ENCODE results near the gene ADGRG2. TPM values are rescaled to one million over a fixed set of nuclear protein-coding genes. Genes with fewer than 3 reads are reported as not detected.
A peak's percentile ranks its signal among the peaks of the same experiment; 100 is the strongest.

ADGRG2 gene
- total RNA-seq, 1 experiment from 2014 or later, result 1.4 TPM

DNA sequence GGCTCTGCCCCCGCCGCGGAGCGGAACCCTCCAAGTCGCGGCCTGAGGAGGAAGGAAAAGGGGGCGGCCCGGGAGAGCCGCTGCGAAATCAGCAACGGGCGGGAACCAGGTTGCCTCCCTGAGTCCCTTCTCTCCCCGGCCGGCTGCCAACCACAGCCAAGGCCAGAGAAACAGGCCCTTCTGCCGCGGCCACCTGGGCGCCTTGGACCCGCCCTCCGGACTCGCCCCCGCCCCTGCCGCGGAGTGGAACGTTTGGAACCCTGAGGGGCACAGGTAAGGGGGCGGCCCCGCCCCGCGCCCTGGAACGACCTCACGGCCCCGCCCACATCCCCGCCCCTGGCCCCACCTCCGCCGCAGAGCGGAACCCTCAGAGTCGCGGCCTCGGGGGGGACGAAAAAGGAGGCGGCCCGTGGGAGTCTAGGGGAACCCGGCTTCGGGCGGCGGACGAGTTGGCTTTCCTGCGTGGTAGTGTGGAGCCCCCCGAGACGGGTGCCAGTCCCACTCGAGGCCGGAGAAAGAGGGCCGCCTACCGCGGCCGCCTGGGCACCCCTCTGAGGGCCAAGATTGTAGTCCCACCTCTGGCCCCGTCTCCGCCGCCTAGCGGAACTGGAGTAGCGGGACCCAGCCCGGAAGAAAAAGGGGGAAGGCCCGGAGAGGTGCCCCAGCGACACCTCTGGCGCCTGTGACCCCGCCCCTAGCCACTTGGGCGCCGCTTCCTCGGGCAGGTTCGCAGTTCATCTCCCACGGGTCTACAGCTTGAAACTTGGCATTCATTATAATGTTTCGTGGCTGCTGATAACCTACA is 137.7 kb downstream of the ADGRG2 start:
- CTCF ChIA-PET, result no interaction called here
- Histone ChIP-seq H3K9me2 (replicated peaks; ENCODE audit: low read length) (no peaks in the 10 kb centered on the region), H3K4me3 (ENCODE audit: low read length) (peak overlapping the region; percentile 99), H4K20me1 (ENCODE audit: low read length) (no peaks in the 10 kb centered on the region), H3F3A (ENCODE audit: low read length, unreplicated experiment) (no peaks in the 10 kb centered on the region), H3K36me3 (ENCODE audit: low read depth, low read length) (0 out of 2 replicates have a peak, but pooled peaks cover 2% of the 10 kb centered on the region), H3K27ac (ENCODE audit: low read length) (peak overlapping the region; percentile 71), H2AFZ (ENCODE audit: low read length) (peak overlapping the region; percentile 84), H3K79me2 (ENCODE audit: low read length) (peaks cover 56% of the 10 kb centered on the region), H3K4me1 (ENCODE audit: insufficient read depth, low read length) (peaks cover 23% of the 10 kb centered on the region), H3K9me3 (ENCODE audit: low read length) (no peaks in the 10 kb centered on the region), H3K9ac (ENCODE audit: low read length) (peak overlapping the region; percentile 91), H3K27me3 (ENCODE audit: low read length) (no peaks in the 10 kb centered on the region), H3K4me2 (ENCODE audit: low read length) (peak overlapping the region; percentile 93)
- no TSS peak for BruUV-seq (replicated peaks)
- DNase-seq (peak; percentile 79), ATAC-seq (peak; percentile 80)
- intact Hi-C loops (cut with micrococcal nuclease), result no loop called here
- POLR2A ChIA-PET (ENCODE audit: unreplicated experiment), result interaction anchor here (0.6 to 1.0 kb wide), 4 partner anchors 8 to 24 kb away, joined by 4 to 6 read pairs (median 5); no protein-coding TSS in a partner anchor
- TF ChIP-seq EZH2 (IDR thresholded peaks at IDR 0.05; ENCODE audit: low read length, unreplicated experiment), result no peak
- no peak for TF ChIP-seq EZH2phosphoT487 (IDR thresholded peaks at IDR 0.05; ENCODE audit: borderline replicate concordance, low read length)
- TF ChIP-seq, protein P1, sequence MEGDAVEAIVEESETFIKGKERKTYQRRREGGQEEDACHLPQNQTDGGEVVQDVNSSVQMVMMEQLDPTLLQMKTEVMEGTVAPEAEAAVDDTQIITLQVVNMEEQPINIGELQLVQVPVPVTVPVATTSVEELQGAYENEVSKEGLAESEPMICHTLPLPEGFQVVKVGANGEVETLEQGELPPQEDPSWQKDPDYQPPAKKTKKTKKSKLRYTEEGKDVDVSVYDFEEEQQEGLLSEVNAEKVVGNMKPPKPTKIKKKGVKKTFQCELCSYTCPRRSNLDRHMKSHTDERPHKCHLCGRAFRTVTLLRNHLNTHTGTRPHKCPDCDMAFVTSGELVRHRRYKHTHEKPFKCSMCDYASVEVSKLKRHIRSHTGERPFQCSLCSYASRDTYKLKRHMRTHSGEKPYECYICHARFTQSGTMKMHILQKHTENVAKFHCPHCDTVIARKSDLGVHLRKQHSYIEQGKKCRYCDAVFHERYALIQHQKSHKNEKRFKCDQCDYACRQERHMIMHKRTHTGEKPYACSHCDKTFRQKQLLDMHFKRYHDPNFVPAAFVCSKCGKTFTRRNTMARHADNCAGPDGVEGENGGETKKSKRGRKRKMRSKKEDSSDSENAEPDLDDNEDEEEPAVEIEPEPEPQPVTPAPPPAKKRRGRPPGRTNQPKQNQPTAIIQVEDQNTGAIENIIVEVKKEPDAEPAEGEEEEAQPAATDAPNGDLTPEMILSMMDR (conservative IDR thresholded peaks at IDR 0.05; ENCODE audit: low read depth, low read length), result no peak

DNA sequence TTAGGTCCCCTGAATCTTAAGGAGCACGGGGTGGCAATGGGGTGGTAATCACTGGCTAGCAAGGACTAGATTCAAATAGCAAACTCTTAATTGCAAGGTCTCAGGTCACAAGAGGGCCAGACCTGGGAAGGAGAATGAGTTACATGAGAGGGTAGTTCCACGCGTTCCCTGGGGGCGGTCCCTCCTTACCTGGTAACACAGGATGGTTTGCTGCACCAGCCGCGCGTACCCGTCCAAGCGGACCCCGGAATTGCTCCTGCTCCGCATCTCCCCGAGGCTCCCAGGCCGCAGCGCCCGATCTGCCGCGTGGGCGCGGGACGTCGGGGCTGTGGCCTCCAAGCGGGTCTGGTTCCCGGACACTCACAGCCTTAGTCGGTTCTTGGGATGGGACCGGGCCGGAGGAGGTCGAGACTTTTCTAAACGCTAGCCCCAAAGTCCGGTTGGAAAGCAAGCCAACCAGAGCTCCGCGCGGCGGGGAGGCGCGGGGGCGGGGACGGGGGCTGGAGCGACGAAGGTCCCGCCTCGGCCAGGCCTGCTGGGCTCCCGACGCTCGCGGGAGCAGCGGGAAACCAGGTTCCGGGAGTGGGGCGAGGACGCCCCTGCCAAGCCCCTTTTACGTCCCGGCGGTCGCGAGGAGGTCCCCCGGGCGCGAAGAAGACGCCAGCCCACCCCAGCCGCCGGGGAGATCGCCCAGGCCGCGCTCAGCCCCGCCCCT is 138.4 kb downstream of the ADGRG2 start, which contains the start of gene PHKA2:
Gene PHKA2 (minus strand): TSS at position 449 of the 715 bp plus-strand sequence. CDS start 182 bp downstream, at position 267.
- peak; percentile 67 for ATAC-seq
- H3K9me2 ChIP-seq (replicated peaks; ENCODE audit: low read length), result no peaks in the 10 kb centered on the region
- CTCF ChIA-PET, result no interaction called here
- intact Hi-C loops (cut with micrococcal nuclease), result no loop called here
- peak within 1 kb of the TSS; percentile 93 for H3K4me2 ChIP-seq (ENCODE audit: low read length)
- H3K27me3 ChIP-seq (ENCODE audit: low read length), result no peaks in the 10 kb centered on the region
- peak within 1 kb of the TSS; percentile 99 for H3K4me3 ChIP-seq (ENCODE audit: low read length)
- BruUV-seq (replicated peaks), result no TSS peak
- H3K79me2 ChIP-seq (ENCODE audit: low read length), result peaks cover 61% of the 10 kb centered on the region
- peak within 1 kb of the TSS; percentile 71 for H3K27ac ChIP-seq (ENCODE audit: low read length)
- 0 out of 2 replicates have a peak, but pooled peaks cover 2% of the 10 kb centered on the region for H3K36me3 ChIP-seq (ENCODE audit: low read depth, low read length)
- no peaks in the 10 kb centered on the region for H3K9me3 ChIP-seq (ENCODE audit: low read length)
- POLR2A ChIA-PET (ENCODE audit: unreplicated experiment), result interaction anchor here (0.6 to 1.0 kb wide), 3 partner anchors 9 to 23 kb away, joined by 3 to 6 read pairs (median 5); no protein-coding TSS in a partner anchor
- peak within 1 kb of the TSS; percentile 91 for H3K9ac ChIP-seq (ENCODE audit: low read length)
- peak; percentile 53 for DNase-seq
- H2AFZ ChIP-seq (ENCODE audit: low read length), result peak within 1 kb of the TSS; percentile 84
- TF ChIP-seq EZH2 (IDR thresholded peaks at IDR 0.05; ENCODE audit: low read length, unreplicated experiment) (no peak), EZH2phosphoT487 (IDR thresholded peaks at IDR 0.05; ENCODE audit: borderline replicate concordance, low read length) (no peak)
- TF ChIP-seq, protein P1 (conservative IDR thresholded peaks at IDR 0.05; ENCODE audit: low read depth, low read length), result no peak
- H4K20me1 ChIP-seq (ENCODE audit: low read length), result no peaks in the 10 kb centered on the region
- H3K4me1 ChIP-seq (ENCODE audit: insufficient read depth, low read length), result peaks cover 23% of the 10 kb centered on the region
- H3F3A ChIP-seq (ENCODE audit: low read length, unreplicated experiment), result no peaks in the 10 kb centered on the region
